IPS-11a (cell line): ENCODE measurements around the gene PATL2.
"Not testable (repeated sequence)": the region's sequence is repeated elsewhere in the genome, so short reads cannot be mapped to it uniquely, and the experiment has no call there.

Source experiments
- H3K4me3 ChIP-seq: one replicate; pipeline ENCODE4 v1.5.1; 2013; ENCODE audit warnings: low read depth, low read length, control low read depth

PATL2 gene

DNA sequence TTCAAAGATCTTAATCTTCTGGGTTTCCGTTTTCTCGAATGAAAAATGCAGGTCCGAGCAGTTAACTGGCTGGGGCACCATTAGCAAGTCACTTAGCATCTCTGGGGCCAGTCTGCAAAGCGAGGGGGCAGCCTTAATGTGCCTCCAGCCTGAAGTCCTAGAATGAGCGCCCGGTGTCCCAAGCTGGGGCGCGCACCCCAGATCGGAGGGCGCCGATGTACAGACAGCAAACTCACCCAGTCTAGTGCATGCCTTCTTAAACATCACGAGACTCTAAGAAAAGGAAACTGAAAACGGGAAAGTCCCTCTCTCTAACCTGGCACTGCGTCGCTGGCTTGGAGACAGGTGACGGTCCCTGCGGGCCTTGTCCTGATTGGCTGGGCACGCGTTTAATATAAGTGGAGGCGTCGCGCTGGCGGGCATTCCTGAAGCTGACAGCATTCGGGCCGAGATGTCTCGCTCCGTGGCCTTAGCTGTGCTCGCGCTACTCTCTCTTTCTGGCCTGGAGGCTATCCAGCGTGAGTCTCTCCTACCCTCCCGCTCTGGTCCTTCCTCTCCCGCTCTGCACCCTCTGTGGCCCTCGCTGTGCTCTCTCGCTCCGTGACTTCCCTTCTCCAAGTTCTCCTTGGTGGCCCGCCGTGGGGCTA, at the start of gene PATL2, which contains the start of gene B2M:
Gene PATL2 (minus strand): TSS at position 228 of the 647 bp plus-strand sequence. CDS start 34,833 bp downstream, outside the sequence.
Gene B2M (plus strand): TSS at position 422 of the 647 bp plus-strand sequence. CDS start 30 bp downstream, at position 452.
- H3K4me3 ChIP-seq, result peak within 1 kb of the TSS; percentile 83

DNA sequence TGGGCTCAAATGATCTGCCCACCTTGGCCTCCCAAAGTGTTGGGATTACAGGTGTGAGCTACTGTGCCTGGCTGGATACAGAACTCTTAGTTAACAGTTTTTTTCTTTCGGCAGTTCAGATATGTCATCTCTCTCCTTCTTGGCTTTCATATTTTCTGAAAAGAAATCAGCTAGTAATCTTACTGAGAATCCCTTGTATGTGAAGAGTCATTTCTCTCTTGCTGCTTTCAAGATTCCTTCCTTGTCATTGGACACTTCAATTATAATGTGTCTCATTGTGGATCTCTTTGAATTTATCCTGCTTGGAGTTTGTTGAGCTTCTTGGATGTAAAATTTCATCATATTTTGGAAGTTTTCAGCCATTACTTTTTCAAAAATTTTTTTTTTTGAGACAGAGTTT, 42.2 kb upstream of the PATL2 start:
- H3K4me3 ChIP-seq, result no peak overlapping the region

DNA sequence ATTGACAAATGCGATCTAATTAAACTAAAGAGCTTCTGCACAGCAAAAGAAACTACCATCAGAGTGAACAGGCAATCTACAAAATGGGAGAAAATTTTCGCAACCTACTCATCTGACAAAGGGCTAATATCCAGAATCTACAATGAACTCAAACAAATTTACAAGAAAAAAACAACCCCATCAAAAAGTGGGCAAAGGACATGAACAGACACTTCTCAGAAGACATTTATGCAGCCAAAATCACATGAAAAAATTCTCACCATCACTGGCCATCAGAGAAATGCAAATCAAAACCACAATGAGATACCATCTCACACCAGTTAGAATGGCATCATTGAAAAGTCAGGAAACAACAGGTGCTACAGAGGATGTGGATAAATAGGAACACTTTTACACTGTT, 32.3 kb upstream of the PATL2 start:
- H3K4me3 ChIP-seq, result not testable (repeated sequence)

DNA sequence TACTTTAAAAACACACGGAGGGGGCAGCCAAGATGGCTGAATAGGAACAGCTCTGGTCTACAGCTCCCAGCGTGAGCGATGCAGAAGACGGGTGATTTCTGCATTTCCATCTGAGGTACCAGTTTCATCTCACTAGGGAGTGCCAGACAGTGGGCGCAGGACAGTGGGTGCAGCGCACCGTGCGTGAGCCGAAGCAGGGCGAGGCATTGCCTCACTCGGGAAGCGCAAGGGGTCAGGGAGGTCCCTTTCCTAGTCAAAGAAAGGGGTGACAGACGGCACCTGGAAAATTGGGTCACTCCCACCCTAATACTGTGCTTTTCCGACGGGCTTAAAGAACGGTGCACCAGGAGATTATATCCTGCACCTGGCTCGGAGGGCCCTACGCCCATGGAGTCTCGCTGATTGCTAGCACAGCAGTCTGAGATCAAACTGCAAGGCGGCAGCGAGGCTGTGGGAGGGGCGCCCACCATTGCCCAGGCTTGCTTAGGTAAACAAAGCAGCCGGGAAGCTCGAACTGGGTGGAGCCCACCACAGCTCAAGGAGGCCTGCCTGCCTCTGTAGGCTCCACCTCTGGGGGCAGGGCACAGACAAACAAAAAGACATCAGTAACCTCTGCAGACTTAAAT, 28.2 kb upstream of the PATL2 start:
- H3K4me3 ChIP-seq, result not testable (repeated sequence)

DNA sequence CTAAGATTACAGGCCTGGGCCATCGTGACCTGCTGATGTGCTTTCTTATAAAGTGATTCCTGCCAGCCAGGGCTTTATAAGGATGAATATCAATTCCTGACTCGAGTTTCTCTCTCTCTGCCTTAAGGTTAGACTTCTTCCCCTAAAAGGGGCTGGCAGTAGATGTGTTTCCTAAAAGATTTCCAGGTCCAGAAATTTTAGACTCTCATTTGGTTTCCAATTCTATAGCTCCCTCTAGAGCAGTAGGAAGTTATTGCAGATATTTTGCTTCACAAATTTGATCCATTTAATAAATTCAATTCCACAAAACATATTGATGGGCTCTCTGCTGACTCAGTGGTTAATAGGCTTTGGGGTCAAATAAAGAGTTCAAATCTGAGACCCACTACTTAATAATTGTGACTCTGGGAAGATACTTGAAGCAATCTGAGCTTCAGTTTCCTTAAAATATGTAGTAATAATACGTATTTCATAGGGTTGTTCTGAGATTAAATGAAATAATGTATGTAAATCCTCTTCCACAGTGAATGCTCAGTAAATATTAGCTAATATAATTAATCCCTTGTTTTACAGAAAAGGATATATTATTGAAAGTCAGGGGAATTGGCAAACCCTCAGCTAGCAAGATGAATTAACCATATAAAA, 27.3 kb upstream of the PATL2 start:
- no peak overlapping the region for H3K4me3 ChIP-seq

DNA sequence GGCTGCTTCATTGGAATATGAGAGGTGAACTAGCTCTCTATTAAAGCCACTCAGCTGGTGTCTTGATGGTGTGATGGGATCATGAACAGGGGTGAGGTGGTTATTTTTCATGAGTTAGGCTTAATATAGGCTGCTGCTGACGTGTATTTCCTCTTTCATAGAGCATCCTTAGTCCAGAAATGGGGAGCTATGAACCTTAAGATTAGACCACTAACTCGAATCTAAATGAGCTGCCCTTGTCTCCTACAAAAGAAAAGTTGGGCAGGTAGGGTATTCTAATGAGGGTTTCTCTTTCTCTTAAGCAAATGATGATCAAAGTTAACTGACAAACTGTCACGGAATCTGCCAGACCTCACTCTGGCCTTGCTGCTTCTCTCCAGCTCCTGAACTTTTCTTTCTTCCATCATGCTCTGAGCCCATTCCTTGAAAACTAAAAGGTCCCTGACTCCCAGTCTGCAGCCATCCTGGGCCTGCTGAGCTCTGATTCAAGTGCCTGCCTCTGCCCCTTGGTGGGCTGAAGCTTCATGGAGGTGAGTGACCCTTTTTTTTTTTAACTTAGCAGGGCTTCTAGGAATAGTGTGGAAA, 25.1 kb upstream of the PATL2 start, which contains the start of gene TRIM69:
Gene TRIM69 (plus strand): TSS at position 348 of the 585 bp plus-strand sequence. CDS start 177 bp downstream, at position 525.
- no peak within 1 kb of the TSS for H3K4me3 ChIP-seq

DNA sequence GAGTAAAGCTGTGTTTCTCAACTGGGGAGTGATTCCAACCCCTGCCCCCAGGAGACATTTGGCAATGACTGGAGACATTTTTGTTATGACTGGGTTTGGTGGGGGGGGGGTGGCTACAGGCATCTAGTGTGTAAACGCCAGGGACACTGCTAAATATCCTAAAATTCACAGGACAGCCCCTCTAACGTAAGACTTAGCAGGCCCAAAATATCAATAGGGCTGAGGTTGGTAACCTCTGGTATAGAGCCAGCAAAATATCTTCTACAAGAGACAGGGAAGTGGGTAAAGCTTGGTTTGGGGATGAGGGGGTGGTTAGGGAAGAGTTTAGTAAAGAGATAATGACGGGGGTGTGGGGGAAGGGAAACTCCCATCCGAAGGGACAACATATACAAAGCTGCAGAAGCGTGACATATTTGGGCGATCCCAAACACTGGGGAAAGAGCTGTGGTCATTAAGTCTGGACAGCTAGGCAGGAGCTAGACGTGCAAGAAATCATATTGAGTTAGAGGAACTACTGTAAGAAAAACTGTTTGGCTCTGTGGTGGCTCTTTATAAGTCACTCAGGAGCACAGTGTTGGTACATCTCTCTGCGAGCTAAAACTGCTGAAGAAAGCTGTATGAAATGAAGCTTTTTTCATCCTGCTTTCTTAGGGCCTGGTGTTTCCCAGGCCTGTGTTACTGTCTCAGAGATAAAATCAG, 24.5 kb upstream of the PATL2 start:
- no peak overlapping the region for H3K4me3 ChIP-seq

DNA sequence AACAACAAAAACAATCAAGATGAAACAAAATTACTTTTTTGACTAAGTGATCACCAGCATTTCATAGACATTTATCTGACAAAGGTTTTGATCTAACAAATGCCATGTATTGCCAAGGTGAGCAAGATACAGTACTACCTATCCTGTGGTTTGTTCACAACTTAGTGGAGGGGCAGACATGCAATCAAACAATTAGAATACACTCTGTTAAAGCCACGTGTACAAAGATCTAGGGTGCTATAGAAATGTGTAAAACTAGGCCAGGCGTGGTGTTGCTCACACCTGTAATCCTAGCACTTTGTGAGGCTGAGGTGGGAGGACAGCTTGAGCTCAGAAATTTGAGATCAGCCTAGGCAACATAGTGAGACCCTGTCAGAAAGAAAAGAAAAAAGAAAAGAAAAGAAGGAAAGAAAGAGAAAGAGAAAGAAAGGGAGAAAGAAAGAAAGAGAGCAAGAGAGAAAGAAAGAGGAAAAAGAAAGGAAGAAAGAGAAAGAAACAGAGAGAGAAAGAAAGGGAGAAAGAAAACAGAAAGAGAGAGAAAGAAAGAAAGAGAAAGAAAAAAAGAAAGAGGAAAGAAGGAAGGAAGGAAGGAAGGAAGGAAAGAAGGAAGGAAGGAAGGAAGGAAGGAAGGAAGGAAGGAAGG, 23.8 kb upstream of the PATL2 start:
- H3K4me3 ChIP-seq, result no peak overlapping the region

DNA sequence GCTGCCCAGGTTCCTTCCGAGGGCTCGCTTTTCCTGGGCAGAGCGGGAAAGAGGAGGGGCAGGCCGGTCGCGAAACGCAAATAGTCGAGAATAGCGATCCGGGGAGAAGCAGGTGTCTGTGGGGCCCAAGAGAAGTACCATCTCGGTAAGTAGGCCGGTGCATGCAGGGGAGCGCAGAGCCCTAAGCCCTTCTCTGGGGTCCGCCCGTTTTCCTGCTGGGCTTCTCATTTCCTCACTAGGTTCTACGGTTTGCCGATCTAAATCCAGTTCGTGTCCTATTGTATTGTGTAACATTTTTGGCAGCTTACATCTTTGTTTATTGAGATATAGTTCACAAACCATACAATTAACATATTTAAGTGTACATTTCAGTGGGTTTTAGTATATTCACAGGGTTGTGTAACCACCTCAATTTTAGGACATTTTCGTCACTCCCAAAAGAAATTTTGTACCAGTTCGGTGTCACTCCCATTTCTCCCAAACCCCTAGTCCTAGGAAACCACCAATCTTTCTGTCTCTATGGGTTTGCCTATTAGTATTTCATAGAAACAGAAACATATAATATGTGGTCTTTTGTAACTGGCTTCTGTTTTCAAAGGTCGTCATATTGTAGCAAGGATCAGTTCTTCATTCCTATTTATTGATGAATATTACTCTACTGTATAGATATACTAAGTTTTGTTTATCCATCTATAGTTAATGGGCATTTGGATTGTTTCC, 18.4 kb upstream of the PATL2 start:
- peak overlapping the region; percentile 79 for H3K4me3 ChIP-seq

DNA sequence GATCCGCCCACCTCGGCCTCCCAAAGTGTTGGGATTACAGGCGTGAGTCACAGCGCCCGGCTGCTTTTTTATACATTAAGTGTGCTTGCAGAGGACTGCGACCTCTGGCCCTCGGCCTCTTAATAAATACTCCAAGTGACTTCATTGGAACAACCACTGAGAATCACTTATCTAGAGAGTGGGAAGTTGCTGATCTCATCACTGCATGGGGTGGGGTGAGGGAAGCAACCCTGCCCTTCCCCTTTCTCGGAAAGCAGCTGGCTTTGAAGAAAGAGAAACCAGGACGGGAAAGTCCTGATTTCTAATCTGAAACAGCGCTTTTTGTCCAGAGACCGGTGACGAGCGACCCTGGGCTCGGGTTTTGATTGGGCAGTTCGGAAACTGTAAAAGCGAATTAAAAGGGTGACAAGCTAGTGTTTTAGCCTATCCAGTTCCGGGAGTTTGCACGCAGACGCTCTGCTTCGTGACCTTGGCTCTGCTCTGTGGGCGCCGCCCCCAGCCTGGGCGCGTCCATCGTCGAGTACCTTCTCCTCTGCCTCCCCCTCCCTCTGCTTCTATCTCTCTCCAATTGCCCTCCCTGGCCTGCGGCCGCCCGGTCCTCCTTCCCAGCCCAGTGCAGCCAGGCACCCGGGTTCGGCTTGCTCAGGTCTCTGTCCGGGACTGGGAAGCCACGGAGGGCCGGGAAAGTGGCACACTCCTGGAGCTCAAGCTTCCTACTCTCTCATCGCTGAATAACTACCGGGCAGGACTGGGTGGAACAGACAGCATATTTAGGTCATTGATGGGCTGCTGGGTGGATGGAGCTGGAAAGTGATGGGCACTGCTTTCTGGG, 17.7 kb upstream of the PATL2 start:
- peak overlapping the region; percentile 79 for H3K4me3 ChIP-seq

DNA sequence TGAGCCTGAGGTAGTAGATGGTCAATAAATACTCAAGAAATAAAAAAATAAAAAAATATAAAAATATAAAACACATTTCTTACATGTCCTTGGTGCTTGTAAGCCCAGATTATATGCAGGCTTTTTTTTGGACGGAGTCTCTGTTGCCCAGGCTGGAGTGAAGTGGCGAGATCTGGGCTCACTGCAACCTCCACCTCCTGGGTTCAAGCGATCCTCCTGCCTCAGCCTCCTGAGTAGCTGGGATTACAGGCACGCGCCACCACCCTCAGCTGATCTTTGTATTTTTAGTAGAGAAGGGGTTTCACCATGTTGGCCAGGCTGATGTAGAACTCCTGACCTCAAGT, 17.1 kb upstream of the PATL2 start:
- peak overlapping the region; percentile 79 for H3K4me3 ChIP-seq

DNA sequence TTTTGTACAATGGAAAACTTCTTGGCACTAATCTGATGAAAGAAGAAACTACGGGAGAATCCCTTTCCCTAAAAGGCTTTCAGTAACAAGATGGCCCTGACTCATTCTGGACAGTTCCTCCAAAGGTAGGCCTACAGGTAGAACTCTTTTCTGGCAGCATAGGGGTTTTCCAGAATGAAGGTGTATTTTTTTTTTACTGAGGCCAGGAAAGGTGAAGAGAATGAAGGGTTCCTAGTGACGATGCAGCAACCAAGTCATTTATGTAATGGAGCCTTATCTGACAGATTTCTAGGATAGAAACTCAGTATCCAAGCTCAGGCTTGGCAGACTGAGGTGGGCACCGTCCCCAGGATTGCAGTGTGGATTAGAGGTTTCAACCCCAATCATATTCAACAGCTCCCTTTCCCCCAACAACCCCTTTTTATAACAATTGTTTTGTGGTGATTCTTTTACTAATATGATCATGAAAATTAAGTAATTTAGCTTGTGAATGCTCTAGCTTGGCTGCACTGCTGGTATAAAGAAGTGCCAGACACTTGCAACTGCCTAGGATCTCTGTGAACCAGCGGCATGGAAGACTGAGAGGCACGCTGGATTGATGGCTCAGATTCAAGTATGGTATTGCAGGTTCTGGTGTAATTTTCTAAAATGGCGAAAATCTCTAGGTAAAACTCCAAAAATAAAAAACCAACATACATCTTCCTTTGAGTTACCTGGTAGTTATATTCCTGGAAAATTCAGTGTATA, 16.5 kb upstream of the PATL2 start:
- H3K4me3 ChIP-seq, result no peak overlapping the region

DNA sequence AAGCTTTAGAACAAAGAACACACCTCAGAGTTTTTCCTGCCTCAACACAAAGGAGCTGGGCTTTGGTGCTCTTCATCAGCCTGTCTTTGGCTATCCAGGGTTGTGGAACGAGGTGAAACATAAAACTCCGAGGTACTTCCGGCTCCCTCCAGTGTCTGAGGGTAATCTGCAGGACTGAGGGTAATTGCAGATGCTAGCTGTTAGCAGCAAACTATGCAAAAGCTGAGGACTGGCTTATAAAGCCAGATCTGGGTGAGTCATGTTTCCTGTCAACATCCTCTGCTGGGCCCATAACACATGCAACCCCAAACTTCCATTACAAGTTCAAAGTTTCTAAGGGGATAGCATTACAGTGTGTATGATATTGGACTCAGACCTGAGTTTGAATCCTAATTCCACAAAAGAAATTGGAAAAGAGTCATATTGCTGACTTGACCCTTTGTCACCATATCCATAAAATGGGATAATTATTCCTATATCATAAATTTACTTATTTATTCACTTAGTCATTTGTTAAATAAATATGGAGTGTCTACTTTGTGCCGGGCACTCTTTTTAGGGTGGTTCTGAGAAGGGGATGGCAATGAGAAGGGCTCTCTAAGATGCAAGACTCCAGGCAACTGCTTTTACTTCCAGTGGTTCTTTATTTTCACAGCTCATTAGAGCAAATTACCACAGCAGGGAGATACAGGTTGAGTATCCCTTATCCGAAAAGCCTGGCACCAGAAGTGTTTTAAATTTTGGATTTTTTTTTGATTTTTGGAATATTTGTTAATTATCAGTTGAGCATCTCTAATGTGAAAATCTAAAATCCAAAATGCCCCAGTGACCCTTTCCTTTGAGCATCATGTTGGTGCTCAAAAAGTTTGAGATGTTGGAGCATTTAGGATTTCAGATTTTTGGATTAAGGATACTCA, 15.7 kb upstream of the PATL2 start:
- no peak overlapping the region for H3K4me3 ChIP-seq

DNA sequence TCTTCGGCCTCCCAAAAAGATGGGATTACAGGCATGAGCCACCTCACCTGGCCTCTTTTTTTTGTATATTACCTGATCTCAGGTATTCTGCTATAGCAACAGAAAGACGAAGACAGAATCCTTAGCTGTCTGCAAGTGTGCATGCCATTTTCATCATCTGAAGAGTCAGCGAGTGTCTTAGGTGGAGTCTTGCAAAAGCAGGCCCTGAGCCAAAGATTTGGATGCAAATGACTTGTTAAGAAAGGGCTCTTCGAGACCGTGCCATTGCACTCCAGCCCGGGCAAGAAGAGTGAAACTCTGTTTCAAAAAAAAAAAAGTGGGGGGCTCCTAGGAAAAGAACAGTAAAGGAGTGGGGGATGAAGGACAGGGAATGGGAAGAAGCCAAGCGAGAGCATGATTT, 15.0 kb upstream of the PATL2 start:
- no peak overlapping the region for H3K4me3 ChIP-seq

DNA sequence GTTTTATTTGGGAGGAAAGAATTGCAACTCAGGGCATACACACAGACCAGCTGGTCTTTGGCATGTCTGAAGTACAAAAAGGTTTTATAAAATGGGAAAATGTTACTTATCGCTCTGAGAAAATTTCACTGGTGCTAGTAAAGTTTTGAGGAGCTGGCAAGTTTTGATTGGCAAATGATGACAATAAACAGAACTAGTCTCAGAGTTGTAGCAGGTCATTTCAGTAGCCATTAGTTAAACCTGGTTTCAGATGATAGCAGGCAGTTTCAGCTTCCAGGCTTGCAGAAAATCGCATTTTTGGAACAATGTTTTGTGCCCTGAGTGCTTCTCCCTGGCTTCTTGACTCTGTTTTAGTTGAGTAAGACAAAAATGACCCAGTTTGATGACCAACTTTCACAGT, 10.9 kb upstream of the PATL2 start:
- no peak overlapping the region for H3K4me3 ChIP-seq

DNA sequence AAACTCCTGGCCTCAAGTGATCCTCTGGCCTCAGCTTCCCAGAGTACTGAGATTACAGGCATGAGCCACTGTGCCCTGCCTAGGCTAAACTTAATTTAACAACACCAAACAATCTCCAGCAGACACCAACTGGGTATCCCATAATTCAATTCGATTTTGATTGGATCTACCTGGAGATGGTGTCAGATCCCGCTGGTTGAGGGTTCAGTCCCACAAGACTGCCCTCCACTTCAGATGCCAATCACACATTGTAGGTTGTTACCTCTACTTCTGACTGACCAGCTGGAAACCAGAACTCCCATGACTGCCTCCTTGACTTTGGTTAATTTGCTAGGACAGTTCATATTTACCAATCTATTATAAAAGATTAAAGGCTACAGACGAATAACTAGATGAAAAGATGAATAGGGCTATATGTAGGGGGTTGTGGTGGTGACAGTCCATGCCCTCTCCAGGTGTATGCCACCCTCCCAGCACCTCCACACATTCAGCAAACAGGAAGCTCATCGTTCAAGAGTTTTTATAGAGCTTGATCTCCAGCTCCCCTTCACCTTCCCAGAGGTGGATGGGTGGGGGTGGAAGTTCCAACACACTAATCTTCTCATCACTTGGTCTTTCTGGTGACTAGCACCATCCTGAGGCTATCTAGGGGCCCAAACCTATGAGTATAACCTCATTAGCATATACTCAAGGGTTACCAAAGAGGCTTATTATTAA, 9.5 kb upstream of the PATL2 start:
- no peak overlapping the region for H3K4me3 ChIP-seq

DNA sequence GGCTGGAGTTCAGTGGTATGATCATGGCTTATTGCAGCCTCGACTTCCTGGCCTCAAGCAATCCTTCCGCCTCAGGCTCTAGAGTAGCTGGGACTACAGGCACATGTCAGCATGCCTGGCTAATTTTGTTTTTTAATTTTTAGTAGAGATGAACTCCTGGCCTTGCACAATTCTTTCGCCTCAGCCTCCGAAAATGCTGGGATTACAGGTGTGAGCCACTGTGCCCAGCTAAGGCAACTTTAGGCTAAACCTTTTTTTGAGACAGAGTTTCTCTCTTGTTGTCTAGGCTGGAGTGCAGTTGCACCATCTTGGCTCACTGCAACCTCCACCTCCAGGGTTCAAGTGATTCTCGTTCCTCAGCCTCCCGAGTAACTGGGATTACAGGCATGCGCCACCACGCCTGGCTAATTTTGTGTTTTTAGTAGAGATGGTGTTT, 8.9 kb upstream of the PATL2 start:
- H3K4me3 ChIP-seq, result not testable (repeated sequence)
